Memory B cell (primary cell): ENCODE results near the gene TOR4A.
"Not testable (repeated sequence)": the region's sequence is repeated elsewhere in the genome, so short reads cannot be mapped to it uniquely, and the experiment has no call there.

ENCODE experiments used
- ATAC-seq: fragments of 150-1000 bp; cut with Tn5 transposase; 2 replicates; pipeline ENCODE4 v1.10.0; 2021; ENCODE audit warnings: low read depth, mild to moderate bottlenecking, moderate library complexity
- DNase-seq, 2 donors: peaks; one replicate each; pipeline ENCODE4 v3.0.0; 2022; ENCODE audit warnings: low spot score in 2 of 2
- H3K27ac Mint-ChIP-seq: one replicate; pipeline ENCODE4 v1.8.0; 2022; ENCODE audit warnings: mild to moderate bottlenecking, moderate library complexity, mixed read lengths
- H3K27me3 Mint-ChIP-seq: one replicate; pipeline ENCODE4 v1.8.0; 2022; ENCODE audit warnings: mixed read lengths
- H3K36me3 Mint-ChIP-seq: one replicate; pipeline ENCODE4 v1.8.0; 2022; ENCODE audit warnings: mild to moderate bottlenecking, mixed read lengths
- H3K4me1 Mint-ChIP-seq: one replicate; pipeline ENCODE4 v1.8.0; 2022; ENCODE audit warnings: mixed read lengths
- H3K4me3 Mint-ChIP-seq: one replicate; pipeline ENCODE4 v1.8.0; 2022; ENCODE audit warnings: mild to moderate bottlenecking, moderate library complexity, mixed read lengths
- H3K9me3 Mint-ChIP-seq: one replicate; pipeline ENCODE4 v1.8.0; 2022; ENCODE audit warnings: mixed read lengths

Gene TOR4A

GRCh38 chr9:137234758-137235423, 42.6 kb upstream of the TOR4A start:
- ATAC-seq (peak; percentile 53), DNase-seq (peak in 1 of 2 donors; percentile 47)

GRCh38 chr9:137235424-137236237, 41.9 kb upstream of the TOR4A start:
- H3K4me1 Mint-ChIP-seq: peaks cover 15% of the 10 kb centered on the region
- H3K9me3 Mint-ChIP-seq: no peaks in the 10 kb centered on the region

More at GRCh38 chr9:137234758-137235423, 42.6 kb upstream of the TOR4A start:
- H3K36me3 Mint-ChIP-seq: no peaks in the 10 kb centered on the region
- peaks cover 15% of the 10 kb centered on the region for H3K4me1 Mint-ChIP-seq
- H3K4me3 Mint-ChIP-seq: peak overlapping the region; percentile 78
- no peaks in the 10 kb centered on the region for H3K9me3 Mint-ChIP-seq
- H3K27me3 Mint-ChIP-seq: peaks cover 8% of the 10 kb centered on the region
- H3K27ac Mint-ChIP-seq: no peak overlapping the region

GRCh38 chr9:137236238-137236935, 41.1 kb upstream of the TOR4A start:
- no peaks in the 10 kb centered on the region for H3K9me3 Mint-ChIP-seq
- DNase-seq (peak; percentile 92 to 97), ATAC-seq (peak; percentile 35)
- peaks cover 15% of the 10 kb centered on the region for H3K4me1 Mint-ChIP-seq
- H3K4me3 Mint-ChIP-seq: peak overlapping the region; percentile 43
- peak overlapping the region; percentile 14 for H3K27ac Mint-ChIP-seq
- no peaks in the 10 kb centered on the region for H3K36me3 Mint-ChIP-seq
- peaks cover 8% of the 10 kb centered on the region for H3K27me3 Mint-ChIP-seq

More at GRCh38 chr9:137235424-137236237, 41.9 kb upstream of the TOR4A start:
- DNase-seq (no peak), ATAC-seq (no peak)
- Mint-ChIP-seq H3K4me3 (peak overlapping the region; percentile 78), H3K27ac (no peak overlapping the region), H3K27me3 (peaks cover 8% of the 10 kb centered on the region), H3K36me3 (no peaks in the 10 kb centered on the region)

GRCh38 chr9:137236936-137237421, 40.5 kb upstream of the TOR4A start:
- H3K4me3 Mint-ChIP-seq: no peak overlapping the region
- no peaks in the 10 kb centered on the region for H3K9me3 Mint-ChIP-seq
- H3K4me1 Mint-ChIP-seq: peaks cover 15% of the 10 kb centered on the region
- no peak for DNase-seq
- H3K27ac Mint-ChIP-seq: no peak overlapping the region
- ATAC-seq: no peak
- H3K36me3 Mint-ChIP-seq: no peaks in the 10 kb centered on the region
- H3K27me3 Mint-ChIP-seq: peaks cover 6% of the 10 kb centered on the region

- Mint-ChIP-seq H3K9me3 (no peaks in the 10 kb centered on the region), H3K27ac (no peak overlapping the region), H3K4me1 (peaks cover 22% of the 10 kb centered on the region), H3K36me3 (no peaks in the 10 kb centered on the region), H3K4me3 (peak overlapping the region; percentile 15), H3K27me3 (peaks cover 6% of the 10 kb centered on the region)
- ATAC-seq (no peak), DNase-seq (no peak)
Measured at GRCh38 chr9:137237759-137238726, 39.5 kb upstream of the TOR4A start.

GRCh38 chr9:137239541-137240200, 37.9 kb upstream of the TOR4A start:
- Mint-ChIP-seq H3K4me1 (peaks cover 28% of the 10 kb centered on the region), H3K4me3 (peak overlapping the region; percentile 86)
- not testable (repeated sequence) for DNase-seq, H3K27me3 Mint-ChIP-seq, H3K9me3 Mint-ChIP-seq, H3K36me3 Mint-ChIP-seq, H3K27ac Mint-ChIP-seq, ATAC-seq

GRCh38 chr9:137240318-137240840, 37.1 kb upstream of the TOR4A start:
- H3K4me3 Mint-ChIP-seq: peak overlapping the region; percentile 86
- ATAC-seq: peak; percentile 26
- H3K9me3 Mint-ChIP-seq: no peaks in the 10 kb centered on the region
- H3K36me3 Mint-ChIP-seq: no peaks in the 10 kb centered on the region
- H3K4me1 Mint-ChIP-seq: peaks cover 21% of the 10 kb centered on the region
- peak in 1 of 2 donors; percentile 87 for DNase-seq
- H3K27me3 Mint-ChIP-seq: no peaks in the 10 kb centered on the region
- H3K27ac Mint-ChIP-seq: peak overlapping the region; percentile 90

GRCh38 chr9:137240841-137241489, 36.6 kb upstream of the TOR4A start, which contains the start of gene TUBB4B:
TSS of gene TUBB4B (plus strand) at chr9:137241287. CDS start at chr9:137241361, 74 bp downstream.
- Mint-ChIP-seq H3K36me3 (no peaks in the 10 kb centered on the region), H3K4me3 (peak within 1 kb of the TSS; percentile 86), H3K9me3 (no peaks in the 10 kb centered on the region), H3K27ac (peak within 1 kb of the TSS; percentile 90), H3K27me3 (no peaks in the 10 kb centered on the region), H3K4me1 (peaks cover 19% of the 10 kb centered on the region)
- peak; percentile 90 to 95 for DNase-seq
- peak; percentile 76 for ATAC-seq

- peaks cover 19% of the 10 kb centered on the region for H3K4me1 Mint-ChIP-seq
- no peaks in the 10 kb centered on the region for H3K9me3 Mint-ChIP-seq
- H3K27me3 Mint-ChIP-seq: no peaks in the 10 kb centered on the region
- no peaks in the 10 kb centered on the region for H3K36me3 Mint-ChIP-seq
- peak overlapping the region; percentile 90 for H3K27ac Mint-ChIP-seq
- ATAC-seq (peak; percentile 4), DNase-seq (peak in 1 of 2 donors; percentile 42)
- H3K4me3 Mint-ChIP-seq: peak overlapping the region; percentile 72
Measured at GRCh38 chr9:137241490-137242268, 35.8 kb upstream of the TOR4A start.

- H3K4me1 Mint-ChIP-seq: peaks cover 17% of the 10 kb centered on the region
- H3K27ac Mint-ChIP-seq: peak overlapping the region; percentile 31
- no peaks in the 10 kb centered on the region for H3K36me3 Mint-ChIP-seq
- DNase-seq: no peak
- peak overlapping the region; percentile 72 for H3K4me3 Mint-ChIP-seq
- no peaks in the 10 kb centered on the region for H3K9me3 Mint-ChIP-seq
- no peaks in the 10 kb centered on the region for H3K27me3 Mint-ChIP-seq
- ATAC-seq: no peak
Measured at GRCh38 chr9:137242269-137243203, 35.0 kb upstream of the TOR4A start.

GRCh38 chr9:137243266-137243625, 34.3 kb upstream of the TOR4A start:
- not testable (repeated sequence) for ATAC-seq, H3K27me3 Mint-ChIP-seq, DNase-seq, H3K4me3 Mint-ChIP-seq, H3K27ac Mint-ChIP-seq, H3K9me3 Mint-ChIP-seq, H3K36me3 Mint-ChIP-seq
- peaks cover 17% of the 10 kb centered on the region for H3K4me1 Mint-ChIP-seq
